HEK293T (cell line): ENCODE measurements around the gene CNMD.
"Not testable (repeated sequence)": the region's sequence is repeated elsewhere in the genome, so short reads cannot be mapped to it uniquely, and the experiment has no call there.

Experiments used
- BHLHE40 ChIP-seq: fragments of 450-650 bp; IDR thresholded peaks from 2 replicates; pipeline ENCODE4 v1.6.1; 2016; ENCODE audit warnings: mild to moderate bottlenecking, moderate library complexity, borderline replicate concordance
- CTBP1 ChIP-seq: fragments of 450-650 bp; IDR thresholded peaks from 2 replicates; pipeline ENCODE4 v1.6.1; 2016; ENCODE audit warnings: borderline replicate concordance
- ELF4 ChIP-seq: fragments of 450-650 bp; IDR thresholded peaks from 2 replicates; pipeline ENCODE4 v1.6.1; 2017; ENCODE audit warnings: antibody characterized with exemption
- FOXM1 ChIP-seq: fragments of 450-650 bp; IDR thresholded peaks from 2 replicates; pipeline ENCODE4 v1.6.1; 2017; ENCODE audit warnings: mild to moderate bottlenecking, borderline replicate concordance
- NFRKB ChIP-seq: fragments of 450-650 bp; IDR thresholded peaks from 2 replicates; pipeline ENCODE4 v1.6.1; 2016; ENCODE audit warnings: mild to moderate bottlenecking, moderate library complexity
- PKNOX1 ChIP-seq: fragments of 450-650 bp; IDR thresholded peaks from 2 replicates; pipeline ENCODE4 v1.6.1; 2016
- SUZ12 ChIP-seq: fragments of 450-650 bp; IDR thresholded peaks from 2 replicates; pipeline ENCODE4 v1.6.1; 2016; ENCODE audit warnings: mild to moderate bottlenecking
- TARDBP ChIP-seq: fragments of 450-650 bp; IDR thresholded peaks from 2 replicates; pipeline ENCODE4 v1.6.1; 2016

- not testable (repeated sequence) for TF ChIP-seq PKNOX1, FOXM1, NFRKB, CTBP1, SUZ12, BHLHE40, ELF4, TARDBP
Observed at GRCh38 chr13:52720904-52721303, 18.7 kb downstream of the CNMD start.
